Rectal smooth muscle tissue (tissue), 1 donor: ENCODE measurements around the gene CREBBP.

ENCODE experiments used
- H3K27ac ChIP-seq: one replicate; pipeline ENCODE4 v1.7.0; 2013; ENCODE audit warnings: low read depth, low read length, inconsistent platforms
- H3K27me3 ChIP-seq: one replicate; pipeline ENCODE4 v1.7.0; 2013; ENCODE audit warnings: low read length; ENCODE audit not compliant: control insufficient read depth, insufficient read depth
- H3K36me3 ChIP-seq: one replicate; pipeline ENCODE4 v1.7.0; 2013; ENCODE audit warnings: low read length; ENCODE audit not compliant: control insufficient read depth, insufficient read depth
- H3K4me1 ChIP-seq: one replicate; pipeline ENCODE4 v1.7.0; 2013; ENCODE audit warnings: low read length; ENCODE audit not compliant: control insufficient read depth, insufficient read depth
- H3K4me3 ChIP-seq: one replicate; pipeline ENCODE4 v1.7.0; 2013; ENCODE audit warnings: low read length
- H3K9ac ChIP-seq: one replicate; pipeline ENCODE4 v1.7.0; 2013; ENCODE audit warnings: low read length

Gene CREBBP

GRCh38 chr16:3738128-3738527 is 142.4 kb downstream of the CREBBP start:
- Histone ChIP-seq H3K27me3 (no peaks in the 10 kb centered on the region), H3K4me3 (no peak overlapping the region), H3K36me3 (peaks cover 59% of the 10 kb centered on the region), H3K27ac (no peak overlapping the region), H3K4me1 (no peaks in the 10 kb centered on the region), H3K9ac (no peak overlapping the region)

- Histone ChIP-seq H3K4me3 (no peak overlapping the region), H3K4me1 (no peaks in the 10 kb centered on the region), H3K27ac (no peak overlapping the region), H3K27me3 (no peaks in the 10 kb centered on the region), H3K9ac (no peak overlapping the region), H3K36me3 (peaks cover 52% of the 10 kb centered on the region)
Measured at GRCh38 chr16:3737181-3737580, 143.3 kb downstream of the CREBBP start.

- Histone ChIP-seq H3K9ac (no peak overlapping the region), H3K4me3 (no peak overlapping the region), H3K27me3 (no peaks in the 10 kb centered on the region), H3K4me1 (no peaks in the 10 kb centered on the region), H3K36me3 (peaks cover 61% of the 10 kb centered on the region), H3K27ac (no peak overlapping the region)
Measured at GRCh38 chr16:3736116-3736515, 144.4 kb downstream of the CREBBP start.

GRCh38 chr16:3735541-3735940 is 145.0 kb downstream of the CREBBP start:
- Histone ChIP-seq H3K4me1 (no peaks in the 10 kb centered on the region), H3K27me3 (no peaks in the 10 kb centered on the region), H3K9ac (no peak overlapping the region), H3K27ac (no peak overlapping the region), H3K4me3 (no peak overlapping the region), H3K36me3 (peaks cover 63% of the 10 kb centered on the region)

- Histone ChIP-seq H3K4me3 (no peak overlapping the region), H3K4me1 (no peaks in the 10 kb centered on the region), H3K9ac (no peak overlapping the region), H3K27ac (no peak overlapping the region), H3K27me3 (no peaks in the 10 kb centered on the region), H3K36me3 (peaks cover 69% of the 10 kb centered on the region)
Measured at GRCh38 chr16:3734758-3735221, 145.7 kb downstream of the CREBBP start.

GRCh38 chr16:3734084-3734757 is 146.3 kb downstream of the CREBBP start:
- Histone ChIP-seq H3K27me3 (no peaks in the 10 kb centered on the region), H3K4me3 (no peak overlapping the region), H3K9ac (no peak overlapping the region), H3K4me1 (no peaks in the 10 kb centered on the region), H3K36me3 (peaks cover 69% of the 10 kb centered on the region), H3K27ac (no peak overlapping the region)

- H3K4me3 ChIP-seq: no peak overlapping the region
- H3K27me3 ChIP-seq: no peaks in the 10 kb centered on the region
- H3K4me1 ChIP-seq: no peaks in the 10 kb centered on the region
- no peak overlapping the region for H3K27ac ChIP-seq
- H3K9ac ChIP-seq: no peak overlapping the region
- H3K36me3 ChIP-seq: peaks cover 76% of the 10 kb centered on the region
Measured at GRCh38 chr16:3732171-3732570, 148.3 kb downstream of the CREBBP start.

- Histone ChIP-seq H3K27ac (no peak overlapping the region), H3K36me3 (peaks cover 69% of the 10 kb centered on the region), H3K4me1 (no peaks in the 10 kb centered on the region)
Measured at GRCh38 chr16:3731126-3731935, 149.2 kb downstream of the CREBBP start.

GRCh38 chr16:3730161-3731125 is 150.1 kb downstream of the CREBBP start:
- Histone ChIP-seq H3K27ac (no peak overlapping the region), H3K27me3 (no peaks in the 10 kb centered on the region), H3K36me3 (peaks cover 62% of the 10 kb centered on the region), H3K4me3 (no peak overlapping the region), H3K9ac (no peak overlapping the region), H3K4me1 (no peaks in the 10 kb centered on the region)

More at GRCh38 chr16:3731126-3731935, 149.2 kb downstream of the CREBBP start:
- H3K4me3 ChIP-seq: no peak overlapping the region
- no peak overlapping the region for H3K9ac ChIP-seq
- H3K27me3 ChIP-seq: no peaks in the 10 kb centered on the region

- Histone ChIP-seq H3K4me1 (no peaks in the 10 kb centered on the region), H3K27ac (no peak overlapping the region), H3K4me3 (no peak overlapping the region), H3K36me3 (peaks cover 53% of the 10 kb centered on the region), H3K27me3 (no peaks in the 10 kb centered on the region), H3K9ac (no peak overlapping the region)
Measured at GRCh38 chr16:3729161-3730112, 151.1 kb downstream of the CREBBP start.

GRCh38 chr16:3728424-3729160 is 151.9 kb downstream of the CREBBP start:
- no peaks in the 10 kb centered on the region for H3K4me1 ChIP-seq
- H3K4me3 ChIP-seq: no peak overlapping the region
- no peak overlapping the region for H3K9ac ChIP-seq
- peaks cover 47% of the 10 kb centered on the region for H3K36me3 ChIP-seq
- no peak overlapping the region for H3K27ac ChIP-seq
- no peaks in the 10 kb centered on the region for H3K27me3 ChIP-seq
